Stimulated activated naive CD4-positive, alpha-beta T cell treated with Interleukin-2 at 50 U/mL for 16 hours (primary cell): ENCODE results near the gene KLHL29.

Experiments
- DNase-seq: peaks from one replicate; lab custom pipeline; 2025; lab: John Stamatoyannopoulos, UW

Gene KLHL29

GRCh38 chr2:23697256-23698075, 312.5 kb downstream of the KLHL29 start:
- no peak for DNase-seq

GRCh38 chr2:23698116-23698693, 313.2 kb downstream of the KLHL29 start:
- no peak for DNase-seq

GRCh38 chr2:23698721-23699579, 314.0 kb downstream of the KLHL29 start:
- DNase-seq = no peak

GRCh38 chr2:23699580-23699925, 314.6 kb downstream of the KLHL29 start:
- DNase-seq = no peak

- no peak for DNase-seq
These were observed 315.6 kb downstream of the KLHL29 start for GRCh38 chr2:23700627-23701026.

- no peak for DNase-seq
These were observed 318.1 kb downstream of the KLHL29 start for GRCh38 chr2:23703037-23703582.

- DNase-seq = no peak
These were observed 318.8 kb downstream of the KLHL29 start for GRCh38 chr2:23703583-23704385.

- no peak for DNase-seq
These were observed 321.0 kb downstream of the KLHL29 start for GRCh38 chr2:23705771-23706612.

GRCh38 chr2:23706613-23707078, 321.7 kb downstream of the KLHL29 start:
- no peak for DNase-seq

GRCh38 chr2:23707096-23707495, 322.1 kb downstream of the KLHL29 start:
- no peak for DNase-seq

- no peak for DNase-seq
These were observed 323.8 kb downstream of the KLHL29 start for GRCh38 chr2:23708771-23709170.

- no peak for DNase-seq
These were observed 324.3 kb downstream of the KLHL29 start for GRCh38 chr2:23709311-23709710.

GRCh38 chr2:23711979-23712755, 327.2 kb downstream of the KLHL29 start:
- no peak for DNase-seq

GRCh38 chr2:23712756-23713151, 327.8 kb downstream of the KLHL29 start:
- no peak for DNase-seq

- DNase-seq = no peak
These were observed 328.4 kb downstream of the KLHL29 start for GRCh38 chr2:23713351-23713750.

- no peak for DNase-seq
These were observed 334.1 kb downstream of the KLHL29 start for GRCh38 chr2:23718931-23719700.

- DNase-seq = no peak
These were observed 334.7 kb downstream of the KLHL29 start for GRCh38 chr2:23719716-23720115.

- DNase-seq = no peak
These were observed 335.9 kb downstream of the KLHL29 start for GRCh38 chr2:23720705-23721453.
